ENCODE data around the gene PARD3. TPM values are rescaled to one million over a fixed set of nuclear protein-coding genes. Genes with fewer than 3 reads are reported as not detected.
A peak's percentile ranks its signal among the peaks of the same experiment; 100 is the strongest.

PARD3 gene
- total RNA-seq, 1 donor from 2014 or later: 35.4 TPM

DNA sequence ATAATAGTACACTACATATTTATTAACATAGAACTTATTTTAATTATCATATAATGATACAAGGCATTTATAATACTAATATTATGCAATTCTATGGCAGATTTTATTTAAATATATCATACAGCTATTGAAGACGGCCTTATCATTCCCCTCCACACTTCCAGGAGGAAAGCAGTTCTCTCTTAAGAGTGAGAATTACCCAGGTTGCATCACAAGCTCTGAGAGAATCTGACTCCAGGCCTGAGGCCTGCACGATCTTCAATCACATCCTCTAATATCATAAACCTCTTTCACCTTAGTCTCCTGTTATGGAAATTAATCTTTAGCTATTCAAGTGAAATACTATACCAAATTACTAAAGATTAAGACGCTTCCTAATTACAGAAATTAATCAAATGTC, 564.4 kb downstream of the PARD3 start:
- Mint-ChIP-seq H3K27ac (ENCODE audit: unreplicated experiment) (no peak overlapping the region), H3K4me3 (ENCODE audit: unreplicated experiment) (no peak overlapping the region), H3K9me3 (ENCODE audit: unreplicated experiment) (no peaks in the 10 kb centered on the region), H3K4me1 (ENCODE audit: low read depth, unreplicated experiment) (peaks cover 15% of the 10 kb centered on the region), H3K27me3 (ENCODE audit: low read depth, unreplicated experiment) (no peaks in the 10 kb centered on the region), H3K36me3 (ENCODE audit: low read depth, unreplicated experiment) (no peaks in the 10 kb centered on the region)
- Histone ChIP-seq H3K27ac (ENCODE audit: low read depth, low read length) (no peak overlapping the region), H3K27me3 (ENCODE audit: insufficient read depth, low read length) (no peaks in the 10 kb centered on the region), H3K4me3 (ENCODE audit: insufficient read depth, low read depth, low read length) (no peak overlapping the region), H3K4me2 (ENCODE audit: low read length) (no peak overlapping the region), H3K4me1 (ENCODE audit: insufficient read depth, low read length) (no peaks in the 10 kb centered on the region), H3K79me2 (ENCODE audit: insufficient read depth, low read length) (no peaks in the 10 kb centered on the region), H3K9me3 (ENCODE audit: insufficient read depth, low read depth, low read length) (no peaks in the 10 kb centered on the region), H3K9ac (ENCODE audit: low read length) (no peak overlapping the region), H2AFZ (ENCODE audit: low read depth, low read length) (no peak overlapping the region), H4K20me1 (ENCODE audit: insufficient read depth, low read length) (no peaks in the 10 kb centered on the region), H3K36me3 (ENCODE audit: insufficient read depth, low read length) (no peaks in the 10 kb centered on the region)
- DNase-seq (ENCODE audit: low read depth) (no peak), FAIRE-seq (no peak)
- TF ChIP-seq EZH2 (IDR thresholded peaks at IDR 0.05; ENCODE audit: insufficient read depth, low read length) (no peak), CTCF (IDR thresholded peaks at IDR 0.05; ENCODE audit: insufficient read depth, low read depth, low read length) (no peak)

DNA sequence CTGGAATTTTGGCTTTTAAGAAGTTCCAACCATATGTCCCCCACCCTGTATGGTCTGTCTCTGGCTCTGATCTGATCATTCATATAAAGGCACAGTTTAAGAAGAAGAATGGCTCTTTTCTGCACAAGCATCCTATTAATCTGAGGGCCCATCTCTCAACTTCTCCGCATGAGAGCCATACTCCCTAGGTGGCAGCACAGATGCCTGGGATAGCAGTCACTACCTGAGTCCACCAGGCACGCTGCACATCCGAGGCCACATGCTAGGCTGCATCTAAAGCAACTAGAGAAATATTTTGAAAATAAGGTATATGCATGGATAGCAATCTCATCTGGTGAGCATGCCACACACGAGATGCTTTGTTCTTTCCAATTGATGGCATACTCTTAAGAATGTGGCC, 565.5 kb downstream of the PARD3 start:
- no peaks in the 10 kb centered on the region for H3K9me3 ChIP-seq (ENCODE audit: insufficient read depth, low read depth, low read length)
- Mint-ChIP-seq H3K36me3 (ENCODE audit: low read depth, unreplicated experiment) (no peaks in the 10 kb centered on the region), H3K4me3 (ENCODE audit: unreplicated experiment) (no peak overlapping the region), H3K4me1 (ENCODE audit: low read depth, unreplicated experiment) (peaks cover 6% of the 10 kb centered on the region), H3K27me3 (ENCODE audit: low read depth, unreplicated experiment) (no peaks in the 10 kb centered on the region), H3K27ac (ENCODE audit: unreplicated experiment) (no peak overlapping the region), H3K9me3 (ENCODE audit: unreplicated experiment) (no peaks in the 10 kb centered on the region)
- H3K4me3 ChIP-seq (ENCODE audit: insufficient read depth, low read depth, low read length): no peak overlapping the region
- no peaks in the 10 kb centered on the region for H3K36me3 ChIP-seq (ENCODE audit: insufficient read depth, low read length)
- H3K4me1 ChIP-seq (ENCODE audit: insufficient read depth, low read length): no peaks in the 10 kb centered on the region
- FAIRE-seq: no peak
- H3K79me2 ChIP-seq (ENCODE audit: insufficient read depth, low read length): no peaks in the 10 kb centered on the region
- H3K27me3 ChIP-seq (ENCODE audit: insufficient read depth, low read length): no peaks in the 10 kb centered on the region
- no peak overlapping the region for H3K9ac ChIP-seq (ENCODE audit: low read length)
- TF ChIP-seq CTCF (IDR thresholded peaks at IDR 0.05; ENCODE audit: insufficient read depth, low read depth, low read length) (peak; percentile 3), EZH2 (IDR thresholded peaks at IDR 0.05; ENCODE audit: insufficient read depth, low read length) (no peak)
- no peak overlapping the region for H3K27ac ChIP-seq (ENCODE audit: low read depth, low read length)
- DNase-seq (ENCODE audit: low read depth): no peak
- no peaks in the 10 kb centered on the region for H4K20me1 ChIP-seq (ENCODE audit: insufficient read depth, low read length)
- no peak overlapping the region for H3K4me2 ChIP-seq (ENCODE audit: low read length)
- no peak overlapping the region for H2AFZ ChIP-seq (ENCODE audit: low read depth, low read length)

DNA sequence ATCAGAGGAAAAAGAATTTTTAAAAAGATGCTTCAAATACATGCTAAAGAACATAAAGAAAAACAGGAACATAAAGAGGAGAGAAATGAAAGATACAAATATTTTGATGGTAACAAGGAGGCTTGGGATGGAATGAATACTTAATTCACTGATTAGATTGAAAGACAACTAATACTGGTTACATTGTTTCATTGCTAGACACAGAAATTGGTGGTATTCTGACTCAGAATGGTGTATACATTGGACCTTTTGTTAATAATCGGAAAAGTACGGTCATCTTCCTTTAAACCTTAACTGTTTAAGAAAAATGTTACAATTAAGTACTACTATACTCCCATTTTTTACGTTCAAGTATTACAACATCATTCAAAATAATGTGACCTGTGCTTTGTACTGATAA, 567.5 kb downstream of the PARD3 start:
- H3K9me3 Mint-ChIP-seq (ENCODE audit: unreplicated experiment): no peaks in the 10 kb centered on the region
- DNase-seq (ENCODE audit: low read depth): no peak
- Histone ChIP-seq H3K79me2 (ENCODE audit: insufficient read depth, low read length) (no peaks in the 10 kb centered on the region), H3K4me1 (ENCODE audit: insufficient read depth, low read length) (no peaks in the 10 kb centered on the region), H3K27ac (ENCODE audit: low read depth, low read length) (no peak overlapping the region), H2AFZ (ENCODE audit: low read depth, low read length) (no peak overlapping the region), H4K20me1 (ENCODE audit: insufficient read depth, low read length) (no peaks in the 10 kb centered on the region), H3K9ac (ENCODE audit: low read length) (no peak overlapping the region), H3K4me2 (ENCODE audit: low read length) (no peak overlapping the region), H3K9me3 (ENCODE audit: insufficient read depth, low read depth, low read length) (no peaks in the 10 kb centered on the region), H3K36me3 (ENCODE audit: insufficient read depth, low read length) (no peaks in the 10 kb centered on the region), H3K27me3 (ENCODE audit: insufficient read depth, low read length) (no peaks in the 10 kb centered on the region), H3K4me3 (ENCODE audit: insufficient read depth, low read depth, low read length) (no peak overlapping the region)
- FAIRE-seq: no peak
- no peaks in the 10 kb centered on the region for H3K36me3 Mint-ChIP-seq (ENCODE audit: low read depth, unreplicated experiment)
- H3K27ac Mint-ChIP-seq (ENCODE audit: unreplicated experiment): no peak overlapping the region
- H3K27me3 Mint-ChIP-seq (ENCODE audit: low read depth, unreplicated experiment): no peaks in the 10 kb centered on the region
- TF ChIP-seq CTCF (IDR thresholded peaks at IDR 0.05; ENCODE audit: insufficient read depth, low read depth, low read length): no peak
- no peak for TF ChIP-seq EZH2 (IDR thresholded peaks at IDR 0.05; ENCODE audit: insufficient read depth, low read length)
- peaks cover 6% of the 10 kb centered on the region for H3K4me1 Mint-ChIP-seq (ENCODE audit: low read depth, unreplicated experiment)
- no peak overlapping the region for H3K4me3 Mint-ChIP-seq (ENCODE audit: unreplicated experiment)

Measured in astrocyte (in vitro differentiated cells and primary cell).